ENCODE data around the gene U2AF2. TPM values are rescaled to one million over a fixed set of nuclear protein-coding genes. Genes with fewer than 3 reads are reported as not detected.

U2AF2 gene
- total RNA-seq, 4 donors from 2014 or later: 10.0 to 165 (median 58.1) TPM

GRCh38 chr19:55624109-55625003 is 30.5 kb upstream of the U2AF2 start, which contains the start of gene ZNF784:
ZNF784 (minus strand) TSS chr19:55624566; CDS start chr19:55624561, 5 bp downstream.
- TF ChIP-seq POLR2A (IDR thresholded peaks at IDR 0.05) (peak; percentile 30 to 69), CTCF (IDR thresholded peaks at IDR 0.05) (no peak)
- H3K9me3 ChIP-seq: no peaks in the 10 kb centered on the region
- intact Hi-C loops (cut with DNase I; ENCODE audit: low total_unique reads): no loop called here
- peak; percentile 92 to 93 for DNase-seq
- H3K4me3 ChIP-seq: peak within 1 kb of the TSS; percentile 58 to 70
- H3K27ac ChIP-seq: peak within 1 kb of the TSS; percentile 94 to 99
- no peaks in the 10 kb centered on the region for H3K4me1 ChIP-seq
- no peaks in the 10 kb centered on the region for H3K27me3 ChIP-seq
- no peaks in the 10 kb centered on the region for H3K36me3 ChIP-seq

GRCh38 chr19:55625004-55625326 is 29.9 kb upstream of the U2AF2 start:
- Histone ChIP-seq H3K36me3 (no peaks in the 10 kb centered on the region), H3K4me1 (no peaks in the 10 kb centered on the region), H3K27ac (peak overlapping the region; percentile 94 to 99), H3K27me3 (no peaks in the 10 kb centered on the region), H3K4me3 (peak overlapping the region; percentile 58 to 70), H3K9me3 (no peaks in the 10 kb centered on the region)
- TF ChIP-seq CTCF (IDR thresholded peaks at IDR 0.05) (no peak), POLR2A (IDR thresholded peaks at IDR 0.05) (no peak)
- no peak for DNase-seq
- intact Hi-C loops (cut with DNase I; ENCODE audit: low total_unique reads): no loop called here

- H3K4me3 ChIP-seq: no peak overlapping the region
- no peak for DNase-seq
- no peaks in the 10 kb centered on the region for H3K9me3 ChIP-seq
- H3K27me3 ChIP-seq: no peaks in the 10 kb centered on the region
- no peak for TF ChIP-seq CTCF (IDR thresholded peaks at IDR 0.05)
- no peak for TF ChIP-seq POLR2A (IDR thresholded peaks at IDR 0.05)
- intact Hi-C loops (cut with DNase I; ENCODE audit: low total_unique reads): no loop called here
- H3K36me3 ChIP-seq: no peaks in the 10 kb centered on the region
- H3K4me1 ChIP-seq: no peaks in the 10 kb centered on the region
- no peak overlapping the region for H3K27ac ChIP-seq
Measured at GRCh38 chr19:55626350-55626749, 28.5 kb upstream of the U2AF2 start.

GRCh38 chr19:55632463-55632834 is 22.4 kb upstream of the U2AF2 start:
- intact Hi-C loops (cut with DNase I; ENCODE audit: low total_unique reads): no loop called here
- TF ChIP-seq CTCF (IDR thresholded peaks at IDR 0.05) (peak; percentile 81 to 94 (median 86)), POLR2A (IDR thresholded peaks at IDR 0.05) (no peak)

GRCh38 chr19:55633861-55634260 is 21.0 kb upstream of the U2AF2 start:
- Histone ChIP-seq H3K27ac (peak overlapping the region in 1 of 2 donors; percentile 98), H3K4me1 (peaks cover 0 to 23% of the 10 kb centered on the region in 2 donors), H3K27me3 (no peaks in the 10 kb centered on the region), H3K9me3 (no peaks in the 10 kb centered on the region), H3K36me3 (no peaks in the 10 kb centered on the region), H3K4me3 (no peak overlapping the region)
- no peak for TF ChIP-seq CTCF (IDR thresholded peaks at IDR 0.05)
- TF ChIP-seq POLR2A (IDR thresholded peaks at IDR 0.05): no peak
- DNase-seq: no peak
- intact Hi-C loops (cut with DNase I; ENCODE audit: low total_unique reads): no loop called here

More at GRCh38 chr19:55632463-55632834, 22.4 kb upstream of the U2AF2 start:
- no peaks in the 10 kb centered on the region for H3K27me3 ChIP-seq
- DNase-seq: peak; percentile 69 to 97
- H3K9me3 ChIP-seq: no peaks in the 10 kb centered on the region
- peaks cover 0 to 21% of the 10 kb centered on the region in 2 donors for H3K4me1 ChIP-seq
- H3K27ac ChIP-seq: peak overlapping the region in 1 of 2 donors; percentile 38
- H3K4me3 ChIP-seq: no peak overlapping the region
- H3K36me3 ChIP-seq: no peaks in the 10 kb centered on the region

Data from uterus (tissue), 4 donors.